Large intestine (tissue), 3 donors: ENCODE data around the gene CHST4. TPM values are rescaled to one million over a fixed set of nuclear protein-coding genes. Genes with fewer than 3 reads are reported as not detected.
A peak's percentile ranks its signal among the peaks of the same experiment; 100 is the strongest.
"Not testable (repeated sequence)": the region's sequence is repeated elsewhere in the genome, so short reads cannot be mapped to it uniquely, and the experiment has no call there.

Experiments
- DNase-seq, 2 donors: peaks; one replicate each; pipeline versions ENCODE4 v3.0.0 to v3.0.0-alpha.2; 2013
- H3K27ac ChIP-seq: one replicate; pipeline ENCODE4 v1.5.1; 2013; ENCODE audit warnings: low read length
- H3K27me3 ChIP-seq: 2 replicates; pipeline ENCODE4 v1.6.1; 2013; ENCODE audit warnings: low read length; ENCODE audit not compliant: control insufficient read depth, insufficient read depth
- H3K36me3 ChIP-seq: 2 replicates; pipeline ENCODE4 v1.6.1; 2013; ENCODE audit warnings: low read length; ENCODE audit not compliant: control insufficient read depth, insufficient read depth
- H3K4me1 ChIP-seq: one replicate; pipeline ENCODE4 v1.6.1; 2013; ENCODE audit warnings: low read length; ENCODE audit not compliant: control insufficient read depth, insufficient read depth
- H3K4me3 ChIP-seq: one replicate; pipeline ENCODE4 v1.5.1; 2013; ENCODE audit warnings: low read length
- H3K9me3 ChIP-seq: one replicate; pipeline ENCODE4 v1.6.1; 2013; ENCODE audit warnings: mild to moderate bottlenecking, low read depth, low read length, moderate library complexity; ENCODE audit not compliant: control insufficient read depth
- WGBS: methylation state at CpG from one replicate; pipeline ENCODE4 v1.1.5; 2013; ENCODE audit warnings: low lambda C conversion rate; ENCODE audit not compliant: insufficient coverage; 5-methylcytosine and 5-hydroxymethylcytosine counted together
- polyA plus RNA-seq: library from polyadenylated mRNA; unstranded; fragments of 120-200 nt; gene quantifications from one replicate; pipeline ENCODE4 v1.2.1, GENCODE V29; 2013

CHST4 gene
- polyA plus RNA-seq, 1 donor, result 0.12 TPM

- no peak overlapping the region for H3K4me3 ChIP-seq
- peak overlapping the region; percentile 77 for H3K27ac ChIP-seq
- no peaks in the 10 kb centered on the region for H3K36me3 ChIP-seq
- H3K9me3 ChIP-seq, result no peaks in the 10 kb centered on the region
- no peaks in the 10 kb centered on the region for H3K27me3 ChIP-seq
- DNase-seq, result peak; percentile 76 to 77
- H3K4me1 ChIP-seq, result peaks cover 17% of the 10 kb centered on the region
- 50% methylated on average over 1 of the region's 4 CpGs for WGBS
Observed at GRCh38 chr16:71569621-71570020, 43.4 kb downstream of the CHST4 start.

DNA sequence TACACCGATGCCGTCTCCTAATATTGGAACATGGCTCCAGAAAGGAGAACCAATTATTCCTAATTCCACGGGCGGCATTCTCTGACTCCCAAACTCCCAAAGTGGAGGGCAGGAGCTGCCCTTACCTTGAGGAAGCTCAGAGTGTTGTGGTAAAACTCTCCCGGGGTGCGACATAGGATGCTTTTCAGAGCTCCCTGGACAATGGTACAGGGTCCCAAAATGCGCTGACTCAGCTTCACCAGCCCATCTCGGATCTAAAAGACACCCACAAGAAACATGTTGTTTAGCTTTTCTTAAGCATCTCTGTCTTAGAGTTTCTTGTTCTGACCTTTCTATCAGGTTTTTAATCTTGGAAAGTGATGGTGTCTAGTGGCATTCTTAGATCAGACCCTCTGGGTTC lies 43.9 kb downstream of the CHST4 start:
- no CpG with 5 or more reads among the region's 8 CpGs for WGBS
- Histone ChIP-seq H3K27ac (peak overlapping the region; percentile 77), H3K27me3 (no peaks in the 10 kb centered on the region), H3K36me3 (no peaks in the 10 kb centered on the region), H3K4me3 (no peak overlapping the region), H3K9me3 (no peaks in the 10 kb centered on the region), H3K4me1 (peaks cover 17% of the 10 kb centered on the region)
- DNase-seq, result no peak

- peak; percentile 66 to 84 for DNase-seq
- peaks cover 5% of the 10 kb centered on the region for H3K27me3 ChIP-seq
Observed at GRCh38 chr16:71572497-71573116, 46.4 kb downstream of the CHST4 start.

GRCh38 chr16:71573387-71574094 lies 47.3 kb downstream of the CHST4 start:
- Histone ChIP-seq H3K27me3 (peaks cover 5% of the 10 kb centered on the region), H3K36me3 (no peaks in the 10 kb centered on the region), H3K4me1 (peaks cover 14% of the 10 kb centered on the region), H3K27ac (peak overlapping the region; percentile 91), H3K4me3 (no peak overlapping the region), H3K9me3 (no peaks in the 10 kb centered on the region)
- DNase-seq, result no peak
- WGBS, result no CpG with 5 or more reads among the region's 5 CpGs

More at GRCh38 chr16:71572497-71573116, 46.4 kb downstream of the CHST4 start:
- peaks cover 14% of the 10 kb centered on the region for H3K4me1 ChIP-seq
- H3K36me3 ChIP-seq, result no peaks in the 10 kb centered on the region
- H3K9me3 ChIP-seq, result no peaks in the 10 kb centered on the region
- WGBS, result 50% methylated on average over 1 of the region's 3 CpGs
- H3K27ac ChIP-seq, result peak overlapping the region; percentile 91
- H3K4me3 ChIP-seq, result no peak overlapping the region

DNA sequence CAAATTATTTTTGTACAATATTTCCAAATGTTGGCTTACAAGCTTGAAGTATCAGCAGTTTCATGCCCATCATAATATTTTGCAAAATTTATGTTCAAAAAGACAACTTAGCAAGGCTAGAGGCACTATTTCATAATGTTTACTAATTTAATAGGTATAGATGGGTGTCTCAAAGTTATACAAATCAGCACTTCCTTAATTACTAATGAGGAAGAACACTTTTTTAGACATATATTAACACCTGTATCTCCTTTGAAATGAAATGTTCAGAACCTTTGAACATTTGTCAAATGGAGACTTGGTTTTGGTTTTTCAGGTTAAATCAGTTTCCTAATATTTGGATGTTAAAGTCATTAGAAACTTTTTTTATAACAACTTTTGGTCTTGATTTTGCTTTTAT lies 48.5 kb downstream of the CHST4 start:
- H3K4me1 ChIP-seq, result peaks cover 14% of the 10 kb centered on the region
- H3K27me3 ChIP-seq, result peaks cover 7% of the 10 kb centered on the region
- no peak overlapping the region for H3K27ac ChIP-seq
- no peaks in the 10 kb centered on the region for H3K36me3 ChIP-seq
- H3K9me3 ChIP-seq, result no peaks in the 10 kb centered on the region
- no peak for DNase-seq
- H3K4me3 ChIP-seq, result no peak overlapping the region

DNA sequence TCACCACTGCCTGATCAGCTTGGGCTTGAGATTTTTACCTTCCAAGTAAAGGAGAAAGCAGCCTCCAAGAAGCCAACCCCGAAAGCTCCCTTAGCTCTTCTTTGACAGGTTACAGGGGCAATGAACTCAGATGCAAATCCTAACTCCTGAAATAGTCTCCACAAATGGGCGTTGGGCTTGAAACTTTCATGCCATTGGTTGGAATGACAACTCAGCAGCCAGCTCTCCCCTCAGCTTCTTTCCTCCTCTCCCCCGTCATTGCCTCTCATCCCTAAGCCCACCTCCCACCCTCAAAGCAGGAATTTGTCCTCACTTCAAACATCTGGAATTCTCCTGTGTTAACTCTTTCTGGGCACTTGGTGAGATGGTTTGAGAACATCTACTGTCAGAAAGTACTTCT lies 50.7 kb downstream of the CHST4 start, which contains the start of gene TAT:
TAT (minus strand) TSS at position 122 of the 400 bp plus-strand sequence. CDS start 677 bp downstream, outside the sequence.
- Histone ChIP-seq H3K27me3 (peaks cover 7% of the 10 kb centered on the region), H3K27ac (no peak within 1 kb of the TSS), H3K4me1 (peaks cover 12% of the 10 kb centered on the region), H3K9me3 (no peaks in the 10 kb centered on the region), H3K36me3 (no peaks in the 10 kb centered on the region), H3K4me3 (no peak within 1 kb of the TSS)
- no CpG with 5 or more reads among the region's 3 CpGs for WGBS
- DNase-seq, result no peak

- not testable (repeated sequence) for H3K27ac ChIP-seq, H3K4me3 ChIP-seq, H3K4me1 ChIP-seq, H3K9me3 ChIP-seq, DNase-seq, H3K36me3 ChIP-seq, H3K27me3 ChIP-seq
- 85% methylated on average over 2 of the region's 5 CpGs for WGBS
Observed at GRCh38 chr16:71582553-71582848, 56.3 kb downstream of the CHST4 start.

DNA sequence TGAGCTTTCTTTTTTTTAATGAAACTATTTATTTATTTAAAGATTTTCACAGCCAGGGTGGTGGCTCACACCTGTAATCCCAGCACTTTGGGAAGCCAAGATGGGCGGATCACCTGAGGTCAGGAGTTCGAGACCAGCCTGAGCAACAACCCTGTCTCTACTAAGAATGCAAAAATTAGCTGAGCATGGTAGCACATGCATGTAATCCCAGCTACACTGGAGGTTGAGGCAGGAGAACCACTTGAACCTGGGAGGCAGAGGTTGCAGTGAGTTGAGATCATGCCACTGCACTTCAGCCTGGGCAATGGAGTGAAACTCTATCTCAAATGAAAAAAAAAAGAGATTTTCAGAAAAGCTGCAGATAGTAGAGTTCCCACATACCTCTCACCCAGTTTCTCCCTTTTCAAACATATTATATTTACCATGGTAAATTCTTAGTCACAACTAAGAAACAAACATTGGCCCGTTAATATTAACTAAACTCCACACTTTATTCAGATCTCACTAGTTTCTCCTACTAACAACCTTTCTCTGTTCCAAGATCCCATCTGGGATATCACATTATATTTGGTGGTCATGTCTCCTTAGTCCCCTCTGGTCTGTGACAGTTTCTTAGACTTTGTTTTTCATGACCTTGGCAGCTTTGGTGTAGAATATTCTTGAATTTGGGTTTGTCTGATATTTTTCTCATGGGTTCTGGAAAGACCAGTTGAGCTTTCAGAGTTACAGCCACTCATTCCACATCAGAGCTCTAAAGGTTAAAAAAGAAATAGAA lies 58.5 kb downstream of the CHST4 start:
- H3K4me3 ChIP-seq, result no peak overlapping the region
- H3K27ac ChIP-seq, result no peak overlapping the region
- no peaks in the 10 kb centered on the region for H3K36me3 ChIP-seq
- H3K4me1 ChIP-seq, result no peaks in the 10 kb centered on the region
- 80% methylated on average over 1 of the region's 3 CpGs for WGBS
- no peaks in the 10 kb centered on the region for H3K9me3 ChIP-seq
- no peak for DNase-seq
- no peaks in the 10 kb centered on the region for H3K27me3 ChIP-seq

DNA sequence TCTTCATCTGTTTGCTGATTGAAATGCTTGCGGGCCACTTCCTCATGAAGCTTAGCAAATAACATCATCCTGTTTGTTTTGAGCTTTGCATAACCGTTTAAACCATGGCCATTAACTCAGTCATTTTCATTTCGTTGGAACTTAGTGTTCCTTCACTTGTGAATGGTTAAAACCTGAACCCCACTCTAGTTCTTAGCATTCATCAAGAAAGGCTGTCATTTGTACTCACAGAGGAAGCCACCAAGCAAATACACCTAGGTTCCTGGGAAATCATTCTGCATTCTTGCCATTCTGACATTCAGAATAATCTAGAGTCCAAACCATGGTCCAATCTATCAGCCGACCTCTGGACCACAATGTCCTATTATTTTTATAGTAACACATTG lies 59.1 kb downstream of the CHST4 start:
- no peaks in the 10 kb centered on the region for H3K36me3 ChIP-seq
- no peak overlapping the region for H3K27ac ChIP-seq
- no peaks in the 10 kb centered on the region for H3K4me1 ChIP-seq
- H3K9me3 ChIP-seq, result no peaks in the 10 kb centered on the region
- 50% methylated on average over 1 of the region's 4 CpGs for WGBS
- no peak overlapping the region for H3K4me3 ChIP-seq
- DNase-seq, result no peak
- H3K27me3 ChIP-seq, result no peaks in the 10 kb centered on the region
